OCI-M1 (cell line): ENCODE data around the gene DLGAP1.

Experiments
- DNase-seq: peaks from one replicate; lab custom pipeline; 2025; lab: John Stamatoyannopoulos, UW

DLGAP1 gene

DNA sequence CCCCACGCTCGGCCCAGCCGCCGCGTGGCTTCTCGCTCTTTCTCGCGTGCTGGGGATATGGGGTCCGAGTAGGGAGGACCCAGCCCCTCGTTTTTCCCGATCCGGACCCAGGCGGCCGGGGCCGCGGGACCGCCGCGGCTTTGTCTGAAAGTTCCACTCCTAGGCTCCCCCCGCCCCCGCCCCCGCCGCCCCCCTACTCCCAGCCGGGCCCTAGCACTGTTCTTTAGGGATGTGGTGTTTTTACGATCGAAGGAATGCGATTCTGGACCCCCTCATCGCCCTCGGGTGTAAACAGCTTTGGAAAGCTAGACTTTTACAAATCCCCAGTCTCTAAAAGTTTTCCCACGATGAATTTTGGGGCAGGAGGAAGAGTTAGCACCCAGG lies 1004.3 kb downstream of the DLGAP1 start:
- no peak for DNase-seq

DNA sequence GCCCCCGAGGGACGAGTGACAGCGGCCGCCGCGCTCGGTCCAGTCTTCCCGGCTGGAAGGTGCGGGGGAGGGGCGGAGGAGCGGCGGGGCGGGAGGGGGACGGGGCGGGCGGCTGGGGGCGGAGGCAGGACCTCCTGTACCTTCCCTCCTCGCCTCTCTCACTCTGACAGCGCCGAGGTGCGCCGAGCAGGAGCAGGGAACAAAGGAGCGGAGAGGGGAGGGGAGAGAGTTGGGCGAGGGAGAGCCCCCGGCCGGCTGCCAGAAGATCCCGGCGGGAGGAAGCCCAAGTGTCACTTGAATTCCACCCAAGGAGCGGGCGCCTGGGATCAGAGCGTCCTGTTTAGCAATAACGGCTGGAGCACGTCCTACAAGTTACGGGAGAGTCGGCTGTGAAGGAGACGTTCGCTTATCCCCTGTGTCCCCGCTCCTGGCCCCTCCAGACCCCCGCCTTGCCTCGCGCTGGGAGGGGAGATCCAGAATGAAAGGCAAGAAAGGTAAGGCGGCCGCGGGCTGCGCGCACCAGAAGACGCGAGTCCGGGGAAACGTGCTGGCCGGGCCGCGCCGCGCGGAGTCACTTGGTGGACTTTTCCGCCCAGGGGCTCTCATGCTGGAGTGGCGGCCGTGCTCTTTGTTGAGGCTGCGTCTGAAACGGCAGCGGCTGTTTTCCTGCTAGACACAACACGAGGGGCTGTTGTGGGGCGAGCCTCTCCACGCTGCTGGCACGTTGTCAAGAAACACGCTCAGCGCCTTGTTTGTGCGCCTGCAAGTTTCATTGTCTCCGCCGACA lies 1004.9 kb downstream of the DLGAP1 start, which contains the start of gene TGIF1:
TSS of gene TGIF1 (plus strand) at position 161 of the 787 bp plus-strand sequence. CDS start at position 479, 318 bp downstream.
- peak; percentile 88 for DNase-seq

DNA sequence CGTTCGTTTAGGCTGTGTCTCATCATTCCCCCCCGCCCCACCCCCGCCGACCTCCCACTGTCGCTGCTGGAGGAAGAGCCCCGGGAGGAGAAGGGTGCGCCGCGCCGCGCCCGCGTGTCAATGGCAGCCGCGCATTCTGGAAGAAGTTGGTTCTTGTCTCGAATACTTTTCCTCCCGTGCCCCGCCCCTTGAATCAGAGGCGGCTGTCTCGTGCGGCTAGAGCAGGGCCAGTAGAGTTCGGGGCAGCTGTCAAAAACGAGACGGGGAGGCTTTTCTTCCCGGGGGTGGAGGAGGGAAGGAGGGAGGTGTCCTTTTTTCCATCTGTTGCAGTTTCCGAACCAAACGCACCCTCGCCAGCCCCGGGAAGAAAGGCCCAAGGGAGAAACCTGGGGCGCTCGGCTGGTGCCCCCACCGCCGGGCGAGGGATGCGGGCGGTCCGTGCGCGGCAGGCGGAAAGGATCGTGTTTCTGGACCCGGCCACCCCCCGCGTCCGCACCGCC lies 1005.5 kb downstream of the DLGAP1 start:
- DNase-seq = no peak

DNA sequence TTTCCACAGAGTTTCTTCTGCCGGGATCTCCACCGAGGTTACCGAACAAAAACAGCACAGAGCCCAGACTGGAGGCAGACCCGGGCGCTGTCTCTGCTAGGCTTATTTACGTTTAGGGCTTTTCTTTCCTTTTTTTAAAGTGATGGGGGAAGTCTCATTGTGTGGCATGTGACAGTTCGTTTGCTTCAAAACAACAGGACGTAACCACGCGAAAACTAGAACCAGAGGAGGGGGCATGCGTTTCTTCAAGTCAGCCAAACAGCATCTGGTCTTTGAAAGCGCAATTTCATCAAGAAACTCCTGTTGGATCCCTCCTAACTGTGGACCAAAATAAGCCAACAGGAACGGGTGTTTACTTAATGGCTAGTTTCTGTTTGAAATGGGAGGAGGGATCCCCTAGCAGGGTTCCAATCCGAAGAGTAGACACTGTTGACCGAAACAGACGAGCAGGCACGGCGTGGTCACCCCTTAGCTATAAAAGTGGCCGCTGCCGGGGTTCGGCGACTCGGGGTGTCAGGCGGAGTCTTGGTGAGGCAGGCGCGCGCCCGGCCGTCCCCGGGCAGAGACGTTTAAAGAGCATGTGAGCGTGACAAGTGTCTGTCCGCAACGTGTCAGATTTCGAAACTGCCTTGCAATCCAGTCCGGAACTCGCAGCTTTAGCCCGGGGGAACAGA lies 1006.1 kb downstream of the DLGAP1 start:
- DNase-seq = peak; percentile 95

DNA sequence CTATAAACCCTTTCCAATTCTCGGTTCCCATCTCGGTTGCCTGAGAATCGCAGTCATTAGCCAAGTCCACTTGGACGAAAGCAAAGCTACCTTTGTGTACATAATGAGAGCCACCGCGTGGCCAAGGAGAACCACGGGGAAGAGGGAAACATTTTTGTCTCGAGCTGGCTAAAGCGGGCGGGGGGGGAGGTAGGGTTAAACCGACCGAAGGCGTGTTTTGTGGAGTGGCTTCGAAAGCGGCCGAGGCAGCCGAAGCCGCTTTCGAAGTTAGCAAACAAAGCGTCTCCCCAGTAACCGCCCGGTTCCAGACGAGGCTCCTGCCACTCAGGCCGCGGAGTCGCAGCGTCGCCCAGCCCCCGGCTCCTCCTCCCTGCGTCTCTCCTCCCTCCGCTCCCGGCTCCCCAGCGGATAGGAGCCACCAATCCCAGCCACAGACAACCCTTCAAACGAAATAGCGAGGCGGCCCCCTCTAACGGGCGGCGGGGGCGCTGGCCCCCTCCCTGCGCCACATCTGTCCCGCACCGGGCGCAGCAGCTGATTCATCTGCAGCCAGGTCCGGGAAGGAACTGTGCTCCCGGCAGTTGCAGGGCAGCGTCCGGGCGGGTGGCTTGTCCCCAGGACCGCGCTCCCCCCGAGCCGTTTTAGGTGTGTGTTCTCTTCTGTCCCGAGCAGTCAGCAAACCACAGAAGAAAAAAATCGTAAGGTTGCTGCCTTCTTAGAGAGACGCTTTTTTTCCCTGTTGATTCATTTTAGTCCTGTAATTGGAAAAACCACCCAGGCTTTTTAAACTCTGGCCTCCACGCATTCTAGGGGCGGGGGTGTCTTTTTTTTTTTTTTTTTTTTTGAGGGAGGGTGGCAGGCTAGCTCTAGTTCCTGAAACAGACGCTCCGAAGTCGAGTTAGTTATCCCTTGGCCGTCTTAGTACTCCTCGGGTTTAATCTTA lies 1006.9 kb downstream of the DLGAP1 start:
- DNase-seq = peak; percentile 99

DNA sequence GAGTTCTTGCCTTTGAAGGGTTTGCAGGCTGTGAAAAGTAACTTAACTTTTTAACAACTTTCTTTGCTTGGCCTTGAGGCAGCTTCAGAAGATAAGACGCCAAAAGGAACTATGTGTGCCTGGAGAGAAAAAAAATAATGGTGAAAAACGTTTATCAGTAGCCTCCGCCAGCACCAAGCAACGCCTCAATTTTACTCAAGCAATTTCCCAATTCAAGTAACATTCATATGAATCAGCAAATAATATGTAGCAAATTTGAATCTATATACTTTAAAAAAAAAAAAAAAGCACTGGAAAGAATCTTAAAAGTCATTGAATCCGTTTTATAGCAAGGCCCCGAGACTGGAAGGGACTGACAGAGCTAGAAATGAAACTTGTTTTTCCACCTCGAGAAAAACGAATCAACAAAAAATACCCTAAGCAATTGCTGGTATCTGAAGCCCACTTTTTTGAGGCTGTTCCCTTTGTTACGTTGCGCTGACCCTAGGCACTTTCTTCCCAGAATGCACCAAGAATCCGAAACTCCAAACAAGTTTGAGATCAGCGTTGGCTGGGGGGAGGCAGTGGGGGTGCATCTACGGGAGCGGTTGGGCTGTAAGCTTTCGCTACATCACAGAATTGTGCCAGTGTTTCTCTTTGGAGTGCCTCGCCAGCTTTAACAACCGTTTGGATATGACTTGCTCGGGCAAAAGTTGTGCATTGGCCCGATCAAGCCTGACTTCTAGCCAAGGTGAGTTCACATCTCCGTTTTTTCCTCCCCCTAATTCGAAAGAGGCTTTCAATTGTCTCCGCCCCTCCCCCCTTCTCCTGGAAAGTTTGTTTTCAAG lies 1007.8 kb downstream of the DLGAP1 start:
- DNase-seq = peak; percentile 95
